22Rv1 (cell line): ENCODE measurements around the gene ZNF554.

Experiments
- H3K27ac ChIP-seq: fragments of 450-650 bp; 2 replicates; pipeline ENCODE4 v1.5.1; 2017
- CTCF ChIP-seq: fragments of 450-650 bp; IDR thresholded peaks from 2 replicates; pipeline ENCODE4 v1.5.1; 2017; ENCODE audit warnings: mild to moderate bottlenecking
- ZFX ChIP-seq: fragments of 450-650 bp; IDR thresholded peaks from 2 replicates; pipeline ENCODE4 v1.6.1; 2017; ENCODE audit warnings: antibody characterized with exemption, borderline replicate concordance

ZNF554 gene

GRCh38 chr19:2805991-2806649, 13.5 kb upstream of the ZNF554 start:
- TF ChIP-seq CTCF (no peak), ZFX (no peak)
- no peak overlapping the region for H3K27ac ChIP-seq

- TF ChIP-seq ZFX (no peak), CTCF (no peak)
- H3K27ac ChIP-seq: no peak overlapping the region
Measured at GRCh38 chr19:2806736-2807378, 12.8 kb upstream of the ZNF554 start.

- no peak overlapping the region for H3K27ac ChIP-seq
- TF ChIP-seq ZFX (no peak), CTCF (no peak)
Measured at GRCh38 chr19:2807379-2808128, 12.1 kb upstream of the ZNF554 start.

GRCh38 chr19:2808129-2808941, 11.3 kb upstream of the ZNF554 start:
- no peak overlapping the region for H3K27ac ChIP-seq
- TF ChIP-seq ZFX: no peak
- no peak for TF ChIP-seq CTCF

GRCh38 chr19:2809387-2810140, 10.1 kb upstream of the ZNF554 start:
- no peak overlapping the region for H3K27ac ChIP-seq
- no peak for TF ChIP-seq CTCF
- no peak for TF ChIP-seq ZFX

- TF ChIP-seq CTCF: no peak
- H3K27ac ChIP-seq: no peak overlapping the region
Measured at GRCh38 chr19:2810141-2811091, 9.3 kb upstream of the ZNF554 start.
